EH (cell line): ENCODE data around the gene NMNAT2.

Experiments
- DNase-seq: peaks from one replicate; pipeline ENCODE4 v3.0.0-alpha.2; 2015; ENCODE audit warnings: low read depth

The NMNAT2 gene

GRCh38 chr1:183365093-183365492 lies 53.1 kb downstream of the NMNAT2 start:
- no peak for DNase-seq

DNA sequence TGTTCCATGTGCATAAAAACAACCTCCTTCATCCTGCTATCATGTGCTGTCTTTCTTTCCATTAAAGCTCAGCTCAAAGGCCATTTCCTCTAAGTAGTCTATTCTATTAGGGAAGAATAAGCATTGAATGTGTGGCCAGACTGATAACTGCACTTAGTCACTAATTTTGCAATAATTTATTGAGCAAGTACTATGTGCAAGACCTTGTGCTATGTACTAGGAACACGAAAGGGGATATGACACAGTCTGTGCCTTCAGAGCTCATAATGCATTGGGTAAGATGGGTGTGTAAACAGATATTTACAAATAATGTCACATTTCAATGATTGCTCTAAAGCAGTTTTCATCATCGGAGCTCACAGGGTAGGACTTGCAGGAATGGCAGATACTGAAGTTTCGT lies 54.2 kb downstream of the NMNAT2 start:
- no peak for DNase-seq

DNA sequence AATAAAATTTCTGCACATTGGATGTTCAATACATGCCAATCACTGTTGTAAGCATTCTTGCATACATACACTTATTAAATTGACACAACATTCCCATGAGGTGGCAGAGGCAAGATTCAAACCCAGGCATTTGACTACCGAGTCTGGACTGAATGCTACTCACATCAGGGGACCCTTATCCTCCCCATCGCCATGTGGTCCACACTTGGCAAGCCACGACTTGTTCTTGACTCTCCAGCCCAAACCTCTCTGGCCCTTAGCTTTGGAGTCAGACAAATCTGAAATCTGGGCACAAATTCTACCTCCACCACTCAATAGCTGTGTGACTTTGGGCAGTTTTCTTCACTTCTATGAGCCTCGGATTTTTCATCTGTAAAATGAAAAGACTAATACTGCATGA lies 57.1 kb downstream of the NMNAT2 start:
- no peak for DNase-seq

GRCh38 chr1:183360473-183360872 lies 57.7 kb downstream of the NMNAT2 start:
- no peak for DNase-seq

DNA sequence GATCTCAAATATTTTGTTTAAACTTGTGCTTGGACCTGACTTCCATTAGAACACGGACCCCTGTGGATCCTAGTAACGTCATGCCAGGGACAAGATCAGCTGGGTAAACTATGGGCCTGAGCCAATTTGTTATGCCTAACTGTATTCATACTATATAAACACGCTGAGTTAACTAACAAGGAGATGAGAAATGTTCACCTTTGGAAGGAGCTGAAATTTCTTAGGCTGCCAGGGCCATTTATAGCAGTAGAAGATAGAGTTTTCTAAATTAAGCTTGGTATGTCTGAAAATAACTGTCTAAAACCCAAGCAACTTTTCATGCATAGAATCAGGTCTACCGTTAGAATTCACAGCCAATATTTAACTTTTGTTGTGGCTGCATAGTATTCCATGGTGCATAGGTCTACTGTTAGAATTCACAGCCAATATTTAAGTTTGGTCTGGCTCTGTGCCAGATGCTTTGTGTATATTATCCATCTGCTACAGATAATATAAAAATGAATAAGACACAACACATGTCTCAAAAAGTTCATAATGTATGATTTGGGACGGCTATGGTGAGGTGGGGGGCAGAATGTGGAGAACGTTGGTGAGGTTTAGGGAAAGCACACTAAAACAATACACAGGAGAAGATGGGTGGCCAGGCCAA lies 61.5 kb downstream of the NMNAT2 start:
- DNase-seq, result no peak

- DNase-seq, result no peak
Observed at GRCh38 chr1:183355797-183356196, 62.4 kb downstream of the NMNAT2 start.

GRCh38 chr1:183355181-183355580 lies 63.0 kb downstream of the NMNAT2 start:
- no peak for DNase-seq

DNA sequence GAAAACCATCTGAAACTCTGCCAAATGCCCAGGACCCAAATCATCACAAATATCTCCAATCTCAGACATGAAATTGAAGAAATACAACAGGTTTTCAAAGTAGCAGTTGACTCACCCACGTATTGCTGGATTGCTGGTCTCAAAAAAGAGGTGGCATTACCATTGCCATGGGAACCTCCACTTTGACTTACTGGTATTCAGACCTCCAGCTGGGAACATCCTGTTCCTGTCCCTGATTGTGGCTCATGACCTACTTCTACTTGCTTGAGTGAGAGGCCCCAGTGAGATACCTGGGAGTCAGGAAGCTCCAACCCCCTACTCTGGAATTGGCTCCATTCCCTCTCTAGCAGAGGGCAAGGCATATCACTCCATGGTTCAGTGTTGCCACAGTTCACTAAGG lies 64.6 kb downstream of the NMNAT2 start:
- no peak for DNase-seq

- peak; percentile 89 for DNase-seq
Observed at GRCh38 chr1:183349201-183349711, 68.9 kb downstream of the NMNAT2 start.

DNA sequence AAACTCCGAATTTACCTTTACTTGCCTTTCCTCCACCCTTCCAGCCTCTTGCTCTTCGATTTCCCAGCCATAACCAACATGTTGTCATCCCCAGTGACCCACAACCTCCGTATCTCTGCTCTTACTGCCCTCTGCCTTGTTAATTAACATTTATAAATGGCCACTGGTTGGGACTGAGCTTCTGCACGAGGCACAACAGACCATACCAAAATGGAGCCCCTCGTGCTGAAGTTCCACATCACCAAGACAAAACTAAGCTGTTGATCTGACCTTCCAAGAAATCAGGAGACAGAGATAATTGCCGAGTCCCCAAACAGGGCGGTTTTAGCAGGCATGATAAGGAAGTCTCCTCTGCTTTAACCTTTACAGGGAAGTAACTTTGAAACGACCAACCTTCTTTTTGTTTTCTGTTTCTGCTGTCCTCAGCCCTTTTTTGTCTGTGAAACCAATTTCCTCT lies 71.9 kb downstream of the NMNAT2 start:
- no peak for DNase-seq

DNA sequence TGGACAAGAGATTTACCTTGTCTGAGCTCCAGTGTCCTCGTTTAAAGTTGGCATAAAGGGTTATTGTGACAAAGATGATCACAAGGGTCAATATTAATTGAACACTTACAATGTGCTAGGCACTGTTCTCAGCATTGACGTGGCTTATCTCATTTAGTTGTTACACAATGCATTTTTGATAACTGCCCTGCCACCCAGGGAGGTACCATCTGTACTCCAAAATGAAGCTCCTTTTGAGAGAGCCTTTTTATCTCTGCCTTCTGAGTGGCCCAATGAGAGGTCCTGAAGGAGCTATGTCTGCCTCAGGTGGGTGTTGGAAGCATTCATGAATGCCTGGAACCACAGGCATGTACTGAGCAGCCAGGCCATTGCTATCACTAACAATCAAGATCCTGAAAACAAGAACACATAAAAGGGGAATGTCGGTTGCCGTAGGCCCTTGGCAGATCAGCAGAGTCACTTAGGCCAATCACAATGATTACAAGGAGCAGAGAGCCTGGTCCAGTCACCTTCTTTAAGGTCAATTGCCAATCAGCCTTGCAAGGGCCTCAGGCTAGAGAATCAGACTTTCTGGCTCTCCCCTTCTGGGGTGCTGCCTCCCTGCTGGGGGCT lies 78.5 kb downstream of the NMNAT2 start:
- no peak for DNase-seq

DNA sequence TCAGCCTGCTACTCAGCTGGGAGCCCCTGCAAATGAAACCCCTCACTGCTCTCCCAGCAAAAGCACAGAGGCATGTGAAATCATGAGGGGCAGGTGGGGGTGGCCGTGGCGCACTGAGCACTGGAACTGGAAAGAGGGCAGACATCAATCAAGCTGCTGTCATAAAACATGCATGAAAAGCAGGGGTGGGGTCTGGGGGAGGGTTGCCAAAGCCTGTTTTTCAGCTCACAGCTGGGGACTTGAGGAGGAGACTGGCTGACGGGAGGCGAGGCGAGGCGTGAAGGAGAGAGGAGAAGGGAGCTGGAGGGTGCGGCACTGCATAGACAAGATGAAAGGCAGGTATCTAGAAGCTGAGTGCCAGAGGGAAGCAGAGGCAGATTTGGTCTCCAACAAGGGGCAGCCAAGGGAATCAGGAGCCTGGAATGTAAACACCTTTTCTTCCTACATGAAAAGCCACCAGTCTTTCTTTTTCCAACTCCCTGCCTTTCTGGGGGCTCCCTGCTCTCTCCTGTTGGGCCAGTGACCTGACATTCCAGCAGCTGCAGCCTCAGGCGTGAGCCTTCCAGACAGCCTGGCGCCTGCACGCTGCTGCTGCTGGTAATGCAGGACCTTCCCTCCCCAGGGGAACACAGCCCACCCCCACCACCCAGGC lies 87.0 kb downstream of the NMNAT2 start:
- DNase-seq, result no peak

DNA sequence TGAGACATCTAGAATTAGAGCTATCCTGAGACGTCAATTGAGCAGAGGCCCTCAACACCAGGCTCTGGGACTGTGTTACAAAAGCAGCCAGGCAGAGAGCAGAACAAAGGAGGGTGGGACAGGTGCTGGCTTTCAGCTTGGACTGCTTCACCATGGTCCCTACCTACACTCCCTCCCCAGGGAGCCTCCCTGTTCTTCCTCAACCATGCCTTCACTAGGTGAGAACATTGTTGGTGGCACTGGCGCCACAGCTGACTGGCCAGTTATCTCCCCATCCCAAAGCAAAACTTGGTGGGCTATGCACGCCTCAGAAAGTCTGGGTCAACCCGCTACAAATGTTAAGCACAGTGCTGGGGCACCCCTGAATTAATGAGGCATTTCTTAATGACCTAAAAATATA lies 87.8 kb downstream of the NMNAT2 start:
- DNase-seq, result no peak

GRCh38 chr1:183328371-183328770 lies 89.8 kb downstream of the NMNAT2 start:
- peak; percentile 18 for DNase-seq

- DNase-seq, result no peak
Observed at GRCh38 chr1:183327434-183328290, 90.5 kb downstream of the NMNAT2 start.

- no peak for DNase-seq
Observed at GRCh38 chr1:183323849-183324683, 94.1 kb downstream of the NMNAT2 start.

GRCh38 chr1:183319606-183320005 lies 98.6 kb downstream of the NMNAT2 start:
- no peak for DNase-seq

- DNase-seq, result peak; percentile 61
Observed at GRCh38 chr1:183319051-183319450, 99.1 kb downstream of the NMNAT2 start.

- peak; percentile 91 for DNase-seq
Observed at GRCh38 chr1:183318433-183318832, 99.7 kb downstream of the NMNAT2 start.

- peak; percentile 68 for DNase-seq
Observed at GRCh38 chr1:183315991-183316758, 102.0 kb downstream of the NMNAT2 start.

DNA sequence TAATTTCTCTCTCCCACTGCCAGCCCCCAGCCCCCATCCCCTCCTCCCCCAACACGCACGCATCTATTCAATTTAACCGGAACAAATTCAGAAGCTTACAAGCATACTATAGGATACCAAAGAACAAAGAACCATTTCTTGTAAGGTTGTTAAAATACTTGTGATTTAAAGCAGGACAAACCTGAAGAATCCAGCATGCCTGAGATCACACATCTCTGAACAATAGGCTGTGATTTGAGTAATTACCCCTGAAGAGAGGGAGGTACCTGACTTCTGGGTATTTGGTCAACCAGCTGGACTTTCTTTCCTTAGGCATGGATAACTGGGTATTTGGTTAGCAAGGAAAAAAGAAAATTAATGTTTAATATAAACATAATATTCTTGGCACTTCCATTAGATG lies 105.1 kb downstream of the NMNAT2 start:
- no peak for DNase-seq
